Right lobe of liver (tissue), 6 donors: Measurements from ENCODE around the gene SLC11A2. TPM values are rescaled to one million over a fixed set of nuclear protein-coding genes. Genes with fewer than 3 reads are reported as not detected.

Source experiments
- ATAC-seq, 4 donors: fragments of 200-7000 bp; cut with Tn5 transposase; one replicate each; pipeline ENCODE4 v1.9.1; 2020; ENCODE audit warnings: mild to moderate bottlenecking in 4 of 4, moderate library complexity in 4 of 4
- DNase-seq, 3 donors: peaks; one replicate each; pipeline ENCODE4 v3.0.0-alpha.2; 2020
- H3K27ac ChIP-seq, 3 donors: fragments of 200-600 bp; one replicate each; pipeline ENCODE4 v1.8.0; 2022
- H3K27me3 ChIP-seq, 2 donors: fragments of 200-600 bp; one replicate each; pipeline ENCODE4 v1.8.0; 2022
- H3K36me3 ChIP-seq, 4 donors: fragments of 200-600 bp; sonication (generic) in 1 of 4; one replicate each; pipeline versions ENCODE4 v1.5.1 to v1.8.0; 2017 to 2022; ENCODE audit warnings: control low read depth in 1 of 4
- H3K4me1 ChIP-seq, 4 donors: fragments of 200-600 bp; sonication (generic) in 1 of 4; one replicate each; pipeline versions ENCODE4 v1.5.1 to v1.8.0; 2017 to 2022; ENCODE audit warnings: control low read depth in 1 of 4
- H3K4me3 ChIP-seq, 3 donors: fragments of 200-600 bp; one replicate each; pipeline ENCODE4 v1.8.0; 2022
- H3K9me3 ChIP-seq, 4 donors: fragments of 200-600 bp; sonication (generic) in 1 of 4; one replicate each; pipeline versions ENCODE4 v1.5.1 to v1.8.0; 2017 to 2022; ENCODE audit warnings: control low read depth in 1 of 4
- POLR2A ChIP-seq: fragments of 450-650 bp; IDR thresholded peaks from one replicate; pipeline ENCODE4 v1.6.1; 2017; ENCODE audit warnings: antibody characterized with exemption, mild to moderate bottlenecking
- WGBS: methylation state at CpG from one replicate; pipeline ENCODE4 v1.1.6; 2018; ENCODE audit warnings: low coverage, low lambda C conversion rate; ENCODE audit not compliant: insufficient coverage; ENCODE audit errors: missing lambda C conversion rate; 5-methylcytosine and 5-hydroxymethylcytosine counted together
- intact Hi-C, 2 donors: fragments of 100-400 bp; cut with DNase I; formaldehyde crosslinking; loops; one replicate each; pipeline versions ENCODE4 v1.11.2 to v1.14.1; 2022
- total RNA-seq, 6 experiments: library from RNA; depleted of rRNA in 2 of 6; stranded (reverse); fragments of >200 nt in 2 of 6; fragmentation: NEBNext Ultra II Directional in 3 of 6; extraction: Animal tissue kit (Norgen Biotek cat#: 25700) in 3 of 6; gene quantifications; one replicate each; pipeline versions ENCODE4 v1.1.0 to v1.2.4, GENCODE V29; 2016 to 2023
- TF ChIP-seq, protein P1 (sequence below), 4 donors: fragments of 200-600 bp in 3 of 4; fragments of 450-650 bp in 1 of 4; IDR thresholded peaks; one replicate each; pipeline versions ENCODE4 v1.5.1 to v1.8.0; 2016 to 2022; ENCODE audit warnings: antibody characterized with exemption in 4 of 4, mild to moderate bottlenecking in 2 of 4
- donor health status: DM: no; HTN: yes; CAD: no.
- donor health status: DM: no; HTN: no; CAD: no.
- donor health status: DM: no; HTN: no; CAD: no.
- donor health status: DM: no; HTN: yes; CAD: no.
- donor health status: DM: no; HTN: yes; CAD: no.

Gene SLC11A2
- total RNA-seq, 6 experiments from 2014 or later = 27.8 to 51.6 (median 34.2) TPM

DNA sequence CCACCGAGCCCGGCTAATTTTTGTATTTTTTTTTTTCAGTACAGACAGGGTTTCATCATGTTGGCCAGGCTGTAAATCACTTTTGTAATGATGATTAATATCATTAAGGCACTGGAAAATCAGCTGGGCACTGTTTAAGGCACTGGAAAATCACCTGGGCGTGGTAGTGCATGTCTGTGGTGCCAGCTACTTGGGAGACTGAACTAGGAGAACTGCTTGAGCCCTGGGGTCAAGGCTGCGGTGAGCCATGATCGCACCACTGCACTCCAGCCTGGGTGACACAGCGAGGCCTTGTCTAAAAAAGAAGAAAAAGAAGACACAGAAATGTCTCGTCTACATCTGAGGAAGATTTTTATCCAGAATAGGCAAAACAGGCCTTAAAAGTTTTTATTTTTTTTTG is 12.7 kb downstream of the SLC11A2 start:
- DNase-seq = no peak
- intact Hi-C loops = no loop called here
- no peak for ATAC-seq
- Histone ChIP-seq H3K4me1 (peaks cover 0 to 4% (median 0%) of the 10 kb centered on the region in 4 donors), H3K36me3 (no peaks in the 10 kb centered on the region), H3K9me3 (no peaks in the 10 kb centered on the region), H3K27ac (no peak overlapping the region), H3K4me3 (no peak overlapping the region), H3K27me3 (no peaks in the 10 kb centered on the region)
- TF ChIP-seq, protein P1, sequence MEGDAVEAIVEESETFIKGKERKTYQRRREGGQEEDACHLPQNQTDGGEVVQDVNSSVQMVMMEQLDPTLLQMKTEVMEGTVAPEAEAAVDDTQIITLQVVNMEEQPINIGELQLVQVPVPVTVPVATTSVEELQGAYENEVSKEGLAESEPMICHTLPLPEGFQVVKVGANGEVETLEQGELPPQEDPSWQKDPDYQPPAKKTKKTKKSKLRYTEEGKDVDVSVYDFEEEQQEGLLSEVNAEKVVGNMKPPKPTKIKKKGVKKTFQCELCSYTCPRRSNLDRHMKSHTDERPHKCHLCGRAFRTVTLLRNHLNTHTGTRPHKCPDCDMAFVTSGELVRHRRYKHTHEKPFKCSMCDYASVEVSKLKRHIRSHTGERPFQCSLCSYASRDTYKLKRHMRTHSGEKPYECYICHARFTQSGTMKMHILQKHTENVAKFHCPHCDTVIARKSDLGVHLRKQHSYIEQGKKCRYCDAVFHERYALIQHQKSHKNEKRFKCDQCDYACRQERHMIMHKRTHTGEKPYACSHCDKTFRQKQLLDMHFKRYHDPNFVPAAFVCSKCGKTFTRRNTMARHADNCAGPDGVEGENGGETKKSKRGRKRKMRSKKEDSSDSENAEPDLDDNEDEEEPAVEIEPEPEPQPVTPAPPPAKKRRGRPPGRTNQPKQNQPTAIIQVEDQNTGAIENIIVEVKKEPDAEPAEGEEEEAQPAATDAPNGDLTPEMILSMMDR (IDR thresholded peaks at IDR 0.05) = no peak
- no peak for TF ChIP-seq POLR2A
- 89% methylated on average over 7 of the region's 7 CpGs for WGBS

DNA sequence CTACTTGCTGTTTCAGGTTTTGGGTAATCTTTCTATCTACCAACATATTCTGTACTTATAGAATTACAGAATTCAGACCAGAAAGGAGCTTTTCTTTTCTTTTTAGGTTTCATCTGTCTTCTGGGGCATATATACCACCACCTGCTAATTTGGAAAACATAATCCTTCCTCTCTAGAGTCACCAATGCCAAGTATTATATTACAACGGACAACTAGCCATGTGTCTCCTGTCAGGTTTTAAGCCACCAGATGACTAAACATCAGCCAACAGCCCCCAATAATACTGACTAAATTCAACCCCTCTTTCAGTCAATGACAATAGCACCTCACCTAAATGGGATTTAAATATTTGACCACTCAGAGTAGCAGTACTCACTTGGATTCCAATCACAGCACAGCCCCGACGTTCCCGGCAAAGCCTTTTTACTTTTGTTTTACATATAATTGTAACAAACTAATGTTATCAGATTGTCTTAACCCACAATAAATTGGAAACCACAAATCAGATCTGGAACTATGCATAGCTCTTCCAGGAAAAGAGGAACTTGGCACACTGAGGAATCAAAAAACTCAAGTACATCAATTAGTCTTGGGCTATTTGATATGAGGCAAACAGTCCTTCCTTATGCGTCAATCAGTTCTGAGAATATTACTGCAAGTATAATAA is 13.5 kb downstream of the SLC11A2 start:
- H3K4me1 ChIP-seq = peaks cover 0 to 4% (median 0%) of the 10 kb centered on the region in 4 donors

DNA sequence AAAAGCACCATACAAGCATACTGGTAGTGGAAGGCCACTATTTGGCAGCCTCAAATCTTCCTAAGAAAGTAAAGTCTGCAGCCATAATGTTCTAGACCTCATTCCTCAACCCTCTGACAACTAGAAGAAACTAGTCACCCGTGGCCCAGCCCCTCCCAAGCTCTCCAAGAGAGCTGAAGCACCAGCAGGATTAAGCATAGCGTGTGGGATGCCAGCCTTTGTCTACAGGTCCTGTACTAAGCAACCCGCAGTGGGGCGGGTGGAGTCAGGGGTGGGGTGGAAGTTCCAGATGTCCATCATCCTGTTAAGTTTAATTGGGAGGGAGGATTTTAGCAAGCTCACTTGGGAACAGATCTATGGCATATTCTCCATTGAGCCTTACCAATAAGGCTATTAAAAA is 14.2 kb downstream of the SLC11A2 start:
- DNase-seq = no peak

More for the DNA sequence above, 13.5 kb downstream of the SLC11A2 start:
- no peaks in the 10 kb centered on the region for H3K27me3 ChIP-seq
- 69% methylated on average over 5 of the region's 5 CpGs for whole genome bisulfite sequencing
- H3K4me3 ChIP-seq = no peak overlapping the region
- H3K36me3 ChIP-seq = peaks cover 0 to 3% (median 2%) of the 10 kb centered on the region in 4 donors
- no peak overlapping the region for H3K27ac ChIP-seq
- no peaks in the 10 kb centered on the region for H3K9me3 ChIP-seq
- intact Hi-C loops = no loop called here
- ATAC-seq (no peak), DNase-seq (no peak)
- TF ChIP-seq POLR2A = no peak
- TF ChIP-seq, protein P1 (IDR thresholded peaks at IDR 0.05) = no peak

DNA sequence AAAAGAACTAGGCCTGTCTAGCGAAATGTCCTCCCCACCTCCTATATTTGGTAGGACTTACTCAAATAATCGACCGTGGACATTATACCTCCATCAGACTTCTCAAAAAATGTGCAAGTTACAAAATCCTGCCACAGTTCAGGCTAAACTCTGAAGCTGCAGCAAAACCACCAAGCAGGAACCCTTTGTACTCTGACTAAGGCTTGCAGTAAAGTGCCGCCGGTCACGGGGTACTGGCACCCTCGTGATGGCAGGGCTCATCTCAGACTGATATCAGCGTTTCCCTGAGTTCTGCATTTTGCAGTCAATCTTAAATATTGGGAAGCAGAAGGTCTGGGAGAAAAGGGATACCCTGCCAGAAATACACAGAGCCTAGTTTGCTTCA is 17.1 kb downstream of the SLC11A2 start:
- no peak overlapping the region for H3K4me3 ChIP-seq
- WGBS = 55% methylated on average over 8 of the region's 8 CpGs
- H3K27me3 ChIP-seq = no peaks in the 10 kb centered on the region
- no peaks in the 10 kb centered on the region for H3K9me3 ChIP-seq
- H3K36me3 ChIP-seq = peaks cover 0 to 23% (median 4%) of the 10 kb centered on the region in 4 donors
- intact Hi-C loops = no loop called here
- no peaks in the 10 kb centered on the region for H3K4me1 ChIP-seq
- DNase-seq (peak; percentile 60 to 72 (median 66)), ATAC-seq (peak; percentile 69 to 94 (median 86))
- peak overlapping the region in 1 of 3 donors; percentile 47 for H3K27ac ChIP-seq
- TF ChIP-seq, protein P1 (IDR thresholded peaks at IDR 0.05) = no peak
- TF ChIP-seq POLR2A = peak; percentile 38

More for the DNA sequence above, 14.2 kb downstream of the SLC11A2 start:
- Histone ChIP-seq H3K9me3 (no peaks in the 10 kb centered on the region), H3K4me3 (no peak overlapping the region), H3K27me3 (no peaks in the 10 kb centered on the region), H3K4me1 (no peaks in the 10 kb centered on the region), H3K36me3 (peaks cover 0 to 7% (median 2%) of the 10 kb centered on the region in 4 donors), H3K27ac (no peak overlapping the region)
- intact Hi-C loops = no loop called here
- TF ChIP-seq, protein P1 (IDR thresholded peaks at IDR 0.05) = no peak
- no peak for TF ChIP-seq POLR2A
- no peak for ATAC-seq
- WGBS = 88% methylated on average over 4 of the region's 4 CpGs
